NCI-H345 treated with DMSO at 0.1 percent for 48 hours (cell line): ENCODE measurements around the gene CEMIP.

Experiments
- DNase-seq: peaks from one replicate; lab custom pipeline; 2025; ENCODE audit not compliant: unreplicated experiment; lab: John Stamatoyannopoulos, UW

The CEMIP gene

DNA sequence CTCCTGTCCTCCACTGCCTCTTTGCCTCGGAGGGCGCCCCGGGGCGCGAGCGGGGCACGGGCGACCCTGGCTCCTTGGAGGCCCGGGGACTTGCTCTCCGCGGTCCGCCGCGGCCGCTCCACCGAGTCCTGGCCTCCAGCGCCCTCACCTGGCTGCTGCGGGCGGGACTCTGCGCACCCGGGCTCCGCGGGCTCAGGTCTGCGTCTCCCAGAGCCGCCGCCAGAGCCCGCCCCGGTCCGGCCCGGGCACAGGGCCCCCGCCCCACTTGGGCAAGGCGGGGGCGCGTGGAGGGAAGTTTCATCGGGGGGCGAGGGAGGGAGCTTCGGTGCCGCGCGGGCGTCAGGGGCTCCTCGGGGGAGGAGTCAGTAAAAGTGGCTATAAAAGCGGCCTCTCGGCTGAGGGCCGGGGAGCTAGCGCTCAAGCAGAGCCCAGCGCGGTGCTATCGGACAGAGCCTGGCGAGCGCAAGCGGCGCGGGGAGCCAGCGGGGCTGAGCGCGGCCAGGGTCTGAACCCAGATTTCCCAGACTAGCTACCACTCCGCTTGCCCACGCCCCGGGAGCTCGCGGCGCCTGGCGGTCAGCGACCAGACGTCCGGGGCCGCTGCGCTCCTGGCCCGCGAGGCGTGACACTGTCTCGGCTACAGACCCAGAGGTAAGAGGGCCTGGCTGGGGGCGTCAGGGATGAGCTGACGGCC lies at the start of gene CEMIP:
Gene CEMIP, plus strand, starts transcription at position 407 of the 694 bp plus-strand sequence. CDS start 94,510 bp downstream, outside the sequence.
- peak; percentile 20 for DNase-seq

DNA sequence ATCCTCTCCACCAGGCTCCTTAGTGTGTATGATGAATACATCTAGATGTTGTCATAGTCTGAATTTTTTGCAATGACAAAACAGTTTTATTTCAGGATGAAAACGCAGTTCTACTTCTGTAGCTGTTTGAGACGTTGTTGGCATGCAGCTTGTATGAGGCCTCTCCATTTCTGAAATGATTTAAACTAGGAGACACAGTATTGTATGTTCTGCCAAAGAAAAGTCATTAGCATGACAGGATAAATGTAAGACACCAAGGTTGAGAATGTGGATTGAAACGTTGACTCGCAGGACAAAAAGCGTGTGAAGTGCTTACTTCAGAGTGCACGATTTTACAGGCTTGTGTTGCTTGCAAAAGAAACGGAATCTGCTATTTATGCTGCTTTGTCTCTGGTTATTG lies 48.8 kb upstream of the CEMIP start:
- no peak for DNase-seq

DNA sequence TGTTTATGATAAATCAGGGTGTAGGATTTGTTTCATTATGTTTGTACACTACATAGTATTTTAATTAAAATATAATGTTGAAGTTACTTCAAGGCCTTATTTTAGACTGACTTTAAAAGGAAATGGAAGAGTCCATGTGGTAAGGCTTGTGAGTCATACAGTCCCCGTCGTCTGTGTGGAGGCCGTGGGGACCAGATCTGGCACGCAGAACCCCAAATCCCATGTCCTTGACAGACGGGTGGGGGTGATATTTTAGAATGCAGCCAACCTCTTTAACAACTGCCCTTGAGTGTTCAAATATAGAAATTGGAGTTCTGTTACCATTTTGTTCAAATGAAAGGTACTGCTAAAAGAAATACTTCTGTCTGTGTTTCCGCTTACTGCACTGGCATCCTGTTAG lies 48.2 kb upstream of the CEMIP start:
- DNase-seq = no peak

GRCh38 chr15:80732167-80732566 lies 47.0 kb upstream of the CEMIP start:
- no peak for DNase-seq

DNA sequence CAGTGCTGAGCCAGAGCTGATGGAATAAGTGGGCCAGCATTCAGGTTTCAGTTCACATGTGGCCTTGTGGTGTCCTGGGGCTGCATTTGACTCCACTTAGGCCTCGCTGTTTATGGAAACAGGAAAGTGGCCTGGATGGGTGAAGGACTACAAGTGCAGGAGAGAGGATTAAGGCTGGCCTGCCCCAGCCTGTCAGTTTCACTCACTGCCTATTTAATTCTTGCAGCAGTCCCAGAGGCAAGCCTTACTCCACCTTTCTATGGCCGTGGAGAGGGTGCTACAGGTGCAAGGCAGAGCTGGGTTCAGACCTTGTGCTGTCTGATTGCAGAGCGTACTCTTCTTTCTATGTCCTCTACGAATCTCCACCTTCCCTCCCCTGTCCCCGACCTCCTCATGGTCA lies 46.4 kb upstream of the CEMIP start:
- DNase-seq = no peak

DNA sequence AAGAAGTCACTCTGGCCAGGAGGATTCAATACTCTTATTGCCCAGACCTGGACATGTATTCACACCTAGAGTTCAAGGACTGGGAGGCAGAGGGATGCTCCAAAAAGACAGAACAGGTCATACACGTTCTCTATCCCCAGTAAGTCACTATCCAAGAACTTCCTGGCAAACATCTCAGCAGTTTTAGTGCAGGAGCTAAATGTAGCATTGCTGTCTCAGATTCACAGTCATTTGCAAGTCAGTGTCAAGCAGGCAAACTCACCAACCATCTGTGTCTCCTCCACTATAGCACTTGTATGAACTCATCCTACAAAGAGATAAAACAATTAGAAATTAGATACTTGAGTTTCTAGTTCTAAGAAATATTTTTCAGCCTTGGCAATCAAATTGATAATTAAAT lies 45.7 kb upstream of the CEMIP start:
- DNase-seq = no peak

GRCh38 chr15:80735344-80735743 lies 43.8 kb upstream of the CEMIP start:
- no peak for DNase-seq

DNA sequence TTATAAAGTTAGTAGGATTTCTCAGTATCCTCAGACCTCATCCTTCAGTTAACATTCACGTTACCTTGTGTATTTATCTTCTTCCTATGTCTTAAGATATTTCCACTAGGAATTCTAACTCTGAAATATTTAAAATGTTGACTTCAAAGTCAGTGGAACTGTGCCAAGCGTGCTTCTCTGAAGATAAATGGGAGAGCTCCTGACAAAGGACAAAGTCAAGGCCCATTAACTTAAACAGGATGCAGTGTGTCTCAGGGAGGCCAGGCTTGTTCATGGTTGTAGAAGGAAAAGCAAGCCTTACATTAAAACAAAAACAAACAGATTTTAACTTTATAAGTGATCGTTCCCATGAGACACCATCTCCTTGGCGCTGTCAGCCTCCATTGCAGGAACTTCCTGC lies 42.6 kb upstream of the CEMIP start:
- peak; percentile 9 for DNase-seq

- DNase-seq = no peak
Observed at GRCh38 chr15:80739919-80740318, 39.3 kb upstream of the CEMIP start.

DNA sequence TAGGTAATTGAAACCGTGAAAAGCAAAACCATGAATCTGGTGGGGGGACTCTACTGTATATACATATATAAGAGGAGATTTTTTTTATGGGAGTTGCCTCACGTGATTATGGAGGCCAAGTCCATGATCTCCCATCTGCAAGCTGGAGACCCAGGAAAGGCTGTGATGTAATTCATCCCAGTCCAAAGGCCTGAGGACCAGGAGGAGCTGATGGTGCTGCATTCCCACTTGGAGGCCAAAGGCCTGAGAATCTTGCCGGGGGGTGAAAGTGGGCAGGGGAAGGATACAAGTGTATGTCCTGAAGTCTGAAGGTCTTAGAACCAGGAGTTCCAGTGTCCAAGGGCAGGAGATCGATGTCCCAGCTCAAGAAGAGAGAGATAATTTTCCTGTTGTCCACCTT lies 37.1 kb upstream of the CEMIP start:
- DNase-seq = no peak

DNA sequence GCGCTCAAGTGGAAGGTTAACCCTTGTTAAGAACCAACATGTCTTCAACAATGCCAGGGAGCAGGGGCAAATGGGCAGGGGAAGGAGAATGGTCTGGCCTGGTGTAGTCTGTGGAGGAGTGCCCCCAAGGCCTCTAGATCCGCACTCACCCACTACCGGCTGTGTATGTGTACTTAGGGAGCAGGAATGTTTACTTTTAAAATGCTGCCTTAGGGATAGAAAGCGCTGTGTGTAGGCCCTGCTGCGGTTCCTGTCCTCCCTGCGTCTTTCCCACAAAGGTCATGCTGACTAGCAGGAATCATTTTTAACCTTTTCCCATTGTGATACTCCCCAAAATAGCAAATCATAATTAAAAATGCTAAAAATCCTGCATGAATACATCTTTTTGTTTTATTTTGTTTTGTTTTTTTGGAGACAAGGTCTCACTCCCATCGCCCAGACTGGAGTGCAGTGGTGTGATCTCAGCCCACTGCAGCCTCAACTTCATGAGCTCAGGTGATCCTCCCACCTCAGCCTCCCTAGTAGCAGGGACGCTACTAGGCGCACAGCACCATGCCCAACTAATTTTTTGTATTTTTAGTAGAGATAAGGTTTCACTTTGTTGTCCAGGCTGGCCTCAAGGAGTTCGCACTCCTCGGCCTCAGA lies 35.9 kb upstream of the CEMIP start:
- DNase-seq = no peak

GRCh38 chr15:80744415-80744814 lies 34.8 kb upstream of the CEMIP start:
- DNase-seq = no peak

GRCh38 chr15:80744826-80745225 lies 34.3 kb upstream of the CEMIP start:
- DNase-seq = no peak

DNA sequence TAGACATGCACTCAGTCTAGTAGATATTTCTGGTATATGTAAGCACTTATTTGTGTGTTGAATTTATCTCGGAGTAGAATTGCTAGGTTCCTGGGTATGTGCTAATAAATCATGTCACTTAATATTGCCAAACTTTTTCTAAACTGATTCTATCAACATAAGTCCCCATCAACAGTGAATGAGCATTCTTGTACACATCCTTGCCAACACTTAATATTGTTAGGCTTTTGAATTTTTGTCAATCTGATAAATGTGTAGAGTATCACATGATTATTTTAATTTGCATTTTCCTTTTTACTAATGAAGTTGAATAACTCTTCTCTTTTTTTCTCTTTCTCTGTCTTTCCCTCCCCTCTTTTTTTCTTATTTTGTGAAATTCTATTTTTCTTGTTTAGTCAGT lies 33.3 kb upstream of the CEMIP start:
- DNase-seq = no peak

- DNase-seq = no peak
Observed at GRCh38 chr15:80747317-80748053, 31.7 kb upstream of the CEMIP start.

DNA sequence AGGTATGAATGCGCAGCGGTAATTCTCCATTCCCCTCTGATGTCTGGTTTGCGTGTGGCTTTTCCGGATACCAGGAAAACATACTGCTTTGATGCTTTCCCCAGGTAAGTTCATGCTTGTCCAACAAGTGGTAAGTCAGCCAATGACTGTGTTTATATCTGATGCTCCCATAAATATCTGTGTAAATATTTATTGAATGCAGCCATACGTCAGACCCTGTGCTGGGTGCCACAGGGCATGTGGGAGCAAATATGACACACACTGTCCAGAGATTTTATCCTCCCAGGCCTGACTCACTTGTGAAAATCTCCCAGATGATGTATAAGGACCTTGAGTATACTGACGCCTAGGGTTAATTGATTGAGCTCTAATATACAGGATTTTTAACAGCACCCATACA lies 29.6 kb upstream of the CEMIP start:
- no peak for DNase-seq

DNA sequence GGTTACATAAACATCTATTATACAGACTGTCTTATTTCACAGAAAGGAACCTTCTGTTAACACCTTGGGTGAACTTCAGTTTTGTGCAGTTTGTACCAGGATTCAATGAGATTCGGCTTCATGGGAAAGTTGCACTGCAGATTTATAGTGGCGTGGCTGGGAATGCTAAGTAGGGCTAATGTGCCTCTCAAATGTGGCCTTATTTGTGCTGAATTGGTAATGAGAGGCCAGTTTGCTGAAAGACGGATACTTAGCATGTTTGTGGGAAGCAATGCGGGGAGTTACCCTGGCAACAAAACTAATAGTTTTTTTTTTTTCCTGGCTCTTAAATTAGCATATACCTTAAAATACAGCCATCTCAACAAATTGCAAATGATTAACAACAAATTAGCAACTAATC lies 28.6 kb upstream of the CEMIP start:
- no peak for DNase-seq

DNA sequence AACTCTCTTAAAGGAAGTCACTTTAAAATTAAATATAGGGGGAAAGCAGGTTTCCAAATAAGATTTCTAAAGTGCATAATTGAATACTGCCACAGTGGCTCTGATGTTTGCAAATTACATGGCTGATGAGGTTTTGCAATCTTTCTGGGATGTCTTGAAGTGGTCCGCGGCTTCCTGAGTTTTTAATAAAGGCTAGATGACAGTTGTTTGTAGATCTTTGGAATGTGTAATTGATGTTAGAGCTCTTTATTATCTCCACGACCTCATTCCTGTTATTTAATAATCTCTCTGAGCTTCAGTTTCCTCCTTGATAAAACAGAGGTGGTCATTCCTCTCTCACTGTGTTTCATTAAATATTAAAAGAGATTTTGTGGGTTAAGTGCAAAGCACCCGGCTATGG lies 27.0 kb upstream of the CEMIP start:
- DNase-seq = no peak

- DNase-seq = no peak
Observed at GRCh38 chr15:80753161-80753560, 26.0 kb upstream of the CEMIP start.

GRCh38 chr15:80754014-80754413 lies 25.2 kb upstream of the CEMIP start:
- DNase-seq = no peak

DNA sequence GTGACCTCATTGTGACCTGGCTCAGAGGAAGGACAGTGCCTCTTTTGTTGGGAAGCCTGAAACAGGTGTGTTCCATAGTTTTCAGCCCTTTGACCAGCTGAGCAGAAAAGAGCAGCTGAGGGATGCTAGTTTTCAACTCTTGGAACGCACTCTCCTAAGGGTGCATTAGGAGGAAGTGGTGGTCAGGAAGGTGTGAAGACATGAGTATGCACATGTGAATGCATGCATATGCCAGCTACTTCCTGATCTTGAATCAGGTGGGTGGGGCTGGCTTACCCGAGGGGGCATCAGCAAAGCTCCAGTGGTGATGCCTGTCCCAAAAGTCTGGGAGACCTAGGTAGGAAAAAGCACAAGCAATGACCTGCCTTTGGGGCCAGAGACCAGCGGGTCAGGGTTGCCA lies 23.3 kb upstream of the CEMIP start:
- DNase-seq = no peak

DNA sequence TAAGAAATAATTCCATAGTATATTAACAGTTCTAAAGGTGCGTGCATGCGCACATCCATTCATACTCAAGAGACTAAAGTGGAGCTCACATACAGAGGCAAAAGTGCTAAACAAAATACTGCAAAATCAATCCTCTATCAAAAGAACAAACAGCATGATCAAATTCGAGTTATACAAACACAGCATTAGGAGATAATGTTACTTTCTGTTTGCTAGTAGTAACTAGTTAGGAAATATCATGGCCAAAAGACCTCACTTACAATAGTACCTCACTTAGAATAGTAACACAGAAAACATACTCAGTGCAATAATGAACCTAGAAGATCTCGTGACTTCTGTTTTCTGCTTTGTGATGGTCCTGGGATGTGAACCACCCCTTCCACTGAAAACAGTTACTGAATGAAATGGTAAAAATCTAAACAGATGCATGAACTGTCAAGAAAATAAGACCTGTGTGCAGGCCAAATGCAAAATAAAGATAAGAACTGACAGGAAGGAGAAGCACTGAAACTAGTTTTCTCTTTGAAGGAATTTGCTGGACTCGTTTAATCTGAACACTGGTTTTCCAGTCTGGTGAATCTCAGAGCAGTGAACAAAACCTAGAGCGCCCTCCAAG lies 20.9 kb upstream of the CEMIP start:
- no peak for DNase-seq
